Osteoblast (primary cell): Measurements from ENCODE around the gene DDIT4. TPM values are rescaled to one million over a fixed set of nuclear protein-coding genes. Genes with fewer than 3 reads are reported as not detected.
A peak's percentile ranks its signal among the peaks of the same experiment; 100 is the strongest.

Experiments used
- DNase-seq: peaks from one replicate; pipeline ENCODE4 v3.0.0; 2011; ENCODE audit warnings: low spot score, mixed read lengths; ENCODE audit not compliant: insufficient read length; ENCODE audit errors: missing footprints
- H2AFZ ChIP-seq: 2 replicates; pipeline ENCODE4 v1.6.0; 2011; ENCODE audit warnings: mild to moderate bottlenecking, low read length
- H3K27ac ChIP-seq: 2 replicates; pipeline ENCODE4 v1.5.1; 2011; ENCODE audit warnings: mild to moderate bottlenecking, low read depth, low read length, moderate library complexity
- H3K27me3 ChIP-seq: 2 replicates; pipeline ENCODE4 v1.6.0; 2012; ENCODE audit warnings: mild to moderate bottlenecking, control low read depth, inconsistent platforms, low read length, moderate library complexity; ENCODE audit not compliant: insufficient read depth
- H3K36me3 ChIP-seq: 2 replicates; pipeline ENCODE4 v1.5.1; 2011; ENCODE audit warnings: mild to moderate bottlenecking, low read length, control low read depth, moderate library complexity; ENCODE audit not compliant: insufficient read depth
- H3K4me1 ChIP-seq: 2 replicates; pipeline ENCODE4 v1.5.1; 2011; ENCODE audit warnings: mild to moderate bottlenecking, low read length, control low read depth, moderate library complexity; ENCODE audit not compliant: insufficient read depth
- H3K4me2 ChIP-seq: 2 replicates; pipeline ENCODE4 v1.6.0; 2011; ENCODE audit warnings: mild to moderate bottlenecking, low read length; ENCODE audit not compliant: insufficient read depth
- H3K4me3 ChIP-seq: fragments of 200-600 bp; sonication (generic); 3 replicates; pipeline ENCODE4 v1.5.1; 2012; ENCODE audit warnings: mild to moderate bottlenecking, low read length, inconsistent platforms; ENCODE audit not compliant: insufficient read depth
- H3K79me2 ChIP-seq: 2 replicates; pipeline ENCODE4 v1.6.0; 2012; ENCODE audit warnings: mild to moderate bottlenecking, low read length, control low read depth, inconsistent platforms; ENCODE audit not compliant: insufficient read depth
- H3K9me3 ChIP-seq: 2 replicates; pipeline ENCODE4 v1.5.1; 2011; ENCODE audit warnings: low read depth, low read length, control low read depth
- H4K20me1 ChIP-seq: 2 replicates; pipeline ENCODE4 v1.6.0; 2012; ENCODE audit warnings: mild to moderate bottlenecking, low read length, control low read depth; ENCODE audit not compliant: insufficient read depth
- total RNA-seq: library from RNA; depleted of rRNA; stranded (reverse); fragments of >200 nt; gene quantifications from 2 replicates; pipeline ENCODE4 v1.2.3, GENCODE V29; 2012
- TF ChIP-seq, protein P1 (sequence below): IDR thresholded peaks from 2 replicates; pipeline ENCODE4 v1.5.1; 2011; ENCODE audit warnings: mild to moderate bottlenecking, low read depth, low read length, moderate library complexity; ENCODE audit errors: extremely low read depth

The DDIT4 gene
- total RNA-seq, 1 donor = 522 TPM

- H3K27me3 ChIP-seq = no peaks in the 10 kb centered on the region
- TF ChIP-seq, protein P1, sequence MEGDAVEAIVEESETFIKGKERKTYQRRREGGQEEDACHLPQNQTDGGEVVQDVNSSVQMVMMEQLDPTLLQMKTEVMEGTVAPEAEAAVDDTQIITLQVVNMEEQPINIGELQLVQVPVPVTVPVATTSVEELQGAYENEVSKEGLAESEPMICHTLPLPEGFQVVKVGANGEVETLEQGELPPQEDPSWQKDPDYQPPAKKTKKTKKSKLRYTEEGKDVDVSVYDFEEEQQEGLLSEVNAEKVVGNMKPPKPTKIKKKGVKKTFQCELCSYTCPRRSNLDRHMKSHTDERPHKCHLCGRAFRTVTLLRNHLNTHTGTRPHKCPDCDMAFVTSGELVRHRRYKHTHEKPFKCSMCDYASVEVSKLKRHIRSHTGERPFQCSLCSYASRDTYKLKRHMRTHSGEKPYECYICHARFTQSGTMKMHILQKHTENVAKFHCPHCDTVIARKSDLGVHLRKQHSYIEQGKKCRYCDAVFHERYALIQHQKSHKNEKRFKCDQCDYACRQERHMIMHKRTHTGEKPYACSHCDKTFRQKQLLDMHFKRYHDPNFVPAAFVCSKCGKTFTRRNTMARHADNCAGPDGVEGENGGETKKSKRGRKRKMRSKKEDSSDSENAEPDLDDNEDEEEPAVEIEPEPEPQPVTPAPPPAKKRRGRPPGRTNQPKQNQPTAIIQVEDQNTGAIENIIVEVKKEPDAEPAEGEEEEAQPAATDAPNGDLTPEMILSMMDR = no peak
- no peaks in the 10 kb centered on the region for H3K79me2 ChIP-seq
- H3K4me3 ChIP-seq = no peak overlapping the region
- H3K4me2 ChIP-seq = no peak overlapping the region
- no peaks in the 10 kb centered on the region for H3K9me3 ChIP-seq
- no peak overlapping the region for H2AFZ ChIP-seq
- H3K27ac ChIP-seq = peak overlapping the region; percentile 60
- peak; percentile 48 for DNase-seq
- H3K36me3 ChIP-seq = no peaks in the 10 kb centered on the region
- peaks cover 38% of the 10 kb centered on the region for H3K4me1 ChIP-seq
- no peaks in the 10 kb centered on the region for H4K20me1 ChIP-seq
Observed at GRCh38 chr10:72316386-72316700, 42.6 kb downstream of the DDIT4 start.

DNA sequence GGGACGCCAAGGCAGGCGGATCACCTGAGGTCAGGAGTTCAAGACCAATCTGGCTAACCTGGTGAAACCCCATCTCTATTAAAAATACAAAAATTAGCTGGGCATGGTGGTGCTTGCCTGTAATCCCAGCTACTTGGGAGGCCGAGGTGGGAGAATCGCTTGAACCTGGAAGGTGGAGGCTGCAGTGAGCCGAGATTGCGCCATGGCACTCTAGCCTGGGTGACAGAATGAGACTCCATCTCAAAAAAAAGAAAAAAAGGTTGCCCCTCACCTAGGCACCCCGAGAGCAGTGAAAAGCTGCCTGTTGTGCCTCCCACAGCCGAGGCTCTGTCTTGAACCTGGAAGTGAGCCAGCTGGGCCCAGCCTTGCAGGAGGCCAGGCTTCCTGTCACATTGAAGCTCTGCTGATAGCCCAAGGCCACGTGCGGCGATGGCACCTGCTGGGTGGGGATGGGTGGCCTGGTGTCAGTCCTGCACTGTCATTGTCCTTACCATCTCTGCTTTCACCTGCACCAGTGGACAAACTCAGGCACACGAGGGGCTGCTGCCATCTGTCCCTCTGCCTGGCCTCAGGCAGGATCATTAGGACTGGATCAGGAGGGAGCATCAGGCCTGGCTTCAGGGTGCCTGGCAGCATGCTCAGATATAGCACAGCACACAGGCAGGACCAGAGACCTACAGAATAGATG lies 43.2 kb downstream of the DDIT4 start:
- no peak overlapping the region for H2AFZ ChIP-seq
- H3K4me3 ChIP-seq = no peak overlapping the region
- H4K20me1 ChIP-seq = no peaks in the 10 kb centered on the region
- no peak overlapping the region for H3K4me2 ChIP-seq
- H3K27ac ChIP-seq = no peak overlapping the region
- TF ChIP-seq, protein P1 = no peak
- H3K27me3 ChIP-seq = no peaks in the 10 kb centered on the region
- H3K9me3 ChIP-seq = no peaks in the 10 kb centered on the region
- peaks cover 41% of the 10 kb centered on the region for H3K4me1 ChIP-seq
- peak; percentile 13 for DNase-seq
- no peaks in the 10 kb centered on the region for H3K79me2 ChIP-seq
- H3K36me3 ChIP-seq = no peaks in the 10 kb centered on the region

DNA sequence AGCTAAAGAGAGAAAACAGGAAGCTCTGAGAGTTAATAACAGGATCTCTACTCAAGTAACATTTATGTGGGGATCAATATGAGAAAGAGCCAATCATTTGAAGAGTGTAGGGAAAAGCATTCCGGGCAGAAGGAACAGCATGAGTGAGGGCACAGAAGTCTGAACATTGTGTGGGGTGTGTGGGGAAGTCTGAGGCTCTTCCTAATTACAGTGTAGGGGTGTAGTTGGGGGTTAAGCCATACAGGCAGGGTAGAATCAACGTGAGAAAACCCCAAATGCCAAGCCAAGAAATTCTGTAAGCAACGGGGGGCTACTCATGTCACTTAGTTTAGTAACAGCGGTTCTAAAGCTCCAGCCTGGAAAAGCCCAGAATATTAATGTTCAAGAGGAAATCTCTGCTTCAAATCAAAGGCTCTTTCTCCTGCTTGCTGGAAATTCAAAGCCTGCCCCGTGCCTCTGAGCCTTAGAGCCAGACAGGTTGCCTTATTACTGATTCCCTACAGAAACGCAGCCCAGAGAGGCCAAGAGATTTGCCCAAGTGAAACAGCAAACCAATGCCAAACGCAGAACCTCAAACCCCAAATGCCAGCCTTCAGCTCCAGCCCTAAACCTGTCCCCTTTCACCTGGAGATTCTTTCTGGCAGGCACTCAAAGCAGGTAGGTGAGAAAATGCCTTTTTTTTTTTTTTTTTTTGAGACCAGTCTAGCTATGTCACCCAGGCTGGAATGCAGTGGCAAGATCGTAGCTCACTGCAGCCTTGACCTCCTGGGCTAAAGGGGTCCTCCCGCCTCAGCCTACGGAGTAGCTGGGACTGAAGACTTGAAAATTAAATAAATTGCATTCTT lies 44.9 kb downstream of the DDIT4 start:
- Histone ChIP-seq H3K9me3 (no peaks in the 10 kb centered on the region), H4K20me1 (no peaks in the 10 kb centered on the region), H3K79me2 (no peaks in the 10 kb centered on the region), H3K27me3 (no peaks in the 10 kb centered on the region), H3K4me1 (peaks cover 41% of the 10 kb centered on the region), H3K27ac (peak overlapping the region; percentile 90), H3K4me3 (peak overlapping the region; percentile 67), H3K36me3 (no peaks in the 10 kb centered on the region), H2AFZ (no peak overlapping the region), H3K4me2 (peak overlapping the region; percentile 74)
- DNase-seq = peak; percentile 6
- TF ChIP-seq, protein P1 = no peak
